Osteoblast (primary cell): ENCODE data around the gene ALPK1. TPM values are rescaled to one million over a fixed set of nuclear protein-coding genes. Genes with fewer than 3 reads are reported as not detected.

Source experiments
- DNase-seq: peaks from one replicate; pipeline ENCODE4 v3.0.0; 2011; ENCODE audit warnings: low spot score, mixed read lengths; ENCODE audit not compliant: insufficient read length; ENCODE audit errors: missing footprints
- H2AFZ ChIP-seq: 2 replicates; pipeline ENCODE4 v1.6.0; 2011; ENCODE audit warnings: mild to moderate bottlenecking, low read length
- H3K27ac ChIP-seq: 2 replicates; pipeline ENCODE4 v1.5.1; 2011; ENCODE audit warnings: mild to moderate bottlenecking, low read depth, low read length, moderate library complexity
- H3K27me3 ChIP-seq: 2 replicates; pipeline ENCODE4 v1.6.0; 2012; ENCODE audit warnings: mild to moderate bottlenecking, control low read depth, inconsistent platforms, low read length, moderate library complexity; ENCODE audit not compliant: insufficient read depth
- H3K36me3 ChIP-seq: 2 replicates; pipeline ENCODE4 v1.5.1; 2011; ENCODE audit warnings: mild to moderate bottlenecking, low read length, control low read depth, moderate library complexity; ENCODE audit not compliant: insufficient read depth
- H3K4me1 ChIP-seq: 2 replicates; pipeline ENCODE4 v1.5.1; 2011; ENCODE audit warnings: mild to moderate bottlenecking, low read length, control low read depth, moderate library complexity; ENCODE audit not compliant: insufficient read depth
- H3K4me2 ChIP-seq: 2 replicates; pipeline ENCODE4 v1.6.0; 2011; ENCODE audit warnings: mild to moderate bottlenecking, low read length; ENCODE audit not compliant: insufficient read depth
- H3K4me3 ChIP-seq: fragments of 200-600 bp; sonication (generic); 3 replicates; pipeline ENCODE4 v1.5.1; 2012; ENCODE audit warnings: mild to moderate bottlenecking, low read length, inconsistent platforms; ENCODE audit not compliant: insufficient read depth
- H3K79me2 ChIP-seq: 2 replicates; pipeline ENCODE4 v1.6.0; 2012; ENCODE audit warnings: mild to moderate bottlenecking, low read length, control low read depth, inconsistent platforms; ENCODE audit not compliant: insufficient read depth
- H3K9me3 ChIP-seq: 2 replicates; pipeline ENCODE4 v1.5.1; 2011; ENCODE audit warnings: low read depth, low read length, control low read depth
- H4K20me1 ChIP-seq: 2 replicates; pipeline ENCODE4 v1.6.0; 2012; ENCODE audit warnings: mild to moderate bottlenecking, low read length, control low read depth; ENCODE audit not compliant: insufficient read depth
- CTCF ChIP-seq: IDR thresholded peaks from 2 replicates; pipeline ENCODE4 v1.5.1; 2011; ENCODE audit warnings: mild to moderate bottlenecking, low read depth, low read length, moderate library complexity; ENCODE audit errors: extremely low read depth
- total RNA-seq: library from RNA; depleted of rRNA; stranded (reverse); fragments of >200 nt; gene quantifications from 2 replicates; pipeline ENCODE4 v1.2.3, GENCODE V29; 2012

The ALPK1 gene
- total RNA-seq, 1 donor = 39.8 TPM

GRCh38 chr4:112277705-112278448 is 19.3 kb upstream of the ALPK1 start:
- no peaks in the 10 kb centered on the region for H3K27me3 ChIP-seq
- TF ChIP-seq CTCF = no peak
- H3K79me2 ChIP-seq = peaks cover 8% of the 10 kb centered on the region
- no peak for DNase-seq
- peaks cover 21% of the 10 kb centered on the region for H3K4me1 ChIP-seq
- H3K27ac ChIP-seq = no peak overlapping the region
- H3K4me3 ChIP-seq = no peak overlapping the region
- no peak overlapping the region for H3K4me2 ChIP-seq
- no peaks in the 10 kb centered on the region for H4K20me1 ChIP-seq
- peaks cover 10% of the 10 kb centered on the region for H3K36me3 ChIP-seq
- H3K9me3 ChIP-seq = no peaks in the 10 kb centered on the region
- H2AFZ ChIP-seq = no peak overlapping the region

- H3K4me2 ChIP-seq = peak overlapping the region; percentile 56
- H3K9me3 ChIP-seq = no peaks in the 10 kb centered on the region
- H3K4me3 ChIP-seq = no peak overlapping the region
- no peak overlapping the region for H3K27ac ChIP-seq
- peaks cover 11% of the 10 kb centered on the region for H3K4me1 ChIP-seq
- peaks cover 10% of the 10 kb centered on the region for H3K36me3 ChIP-seq
- H3K27me3 ChIP-seq = no peaks in the 10 kb centered on the region
- H4K20me1 ChIP-seq = no peaks in the 10 kb centered on the region
- TF ChIP-seq CTCF = no peak
- DNase-seq = no peak
- peaks cover 13% of the 10 kb centered on the region for H3K79me2 ChIP-seq
- H2AFZ ChIP-seq = no peak overlapping the region
Measured at GRCh38 chr4:112279025-112279881, 17.9 kb upstream of the ALPK1 start.

- Histone ChIP-seq H2AFZ (no peak overlapping the region), H4K20me1 (no peaks in the 10 kb centered on the region), H3K36me3 (peaks cover 10% of the 10 kb centered on the region), H3K9me3 (no peaks in the 10 kb centered on the region), H3K27me3 (no peaks in the 10 kb centered on the region), H3K4me1 (peaks cover 15% of the 10 kb centered on the region), H3K27ac (no peak overlapping the region), H3K79me2 (peaks cover 13% of the 10 kb centered on the region), H3K4me2 (peak overlapping the region; percentile 56), H3K4me3 (no peak overlapping the region)
- no peak for TF ChIP-seq CTCF
- DNase-seq = no peak
Measured at GRCh38 chr4:112279882-112280315, 17.3 kb upstream of the ALPK1 start.
